HG03378 (cell line): Measurements from ENCODE around the gene MARF1.
"Not testable (repeated sequence)": the region's sequence is repeated elsewhere in the genome, so short reads cannot be mapped to it uniquely, and the experiment has no call there.

Experiments used
- ATAC-seq: cut with Tn5 transposase; IDR thresholded peaks from one replicate; pipeline ENCODE4 v1.9.1; 2021; ENCODE audit warnings: mild to moderate bottlenecking, moderate library complexity; ENCODE audit not compliant: unreplicated experiment

The MARF1 gene

GRCh38 chr16:15621889-15622288, 21.1 kb downstream of the MARF1 start:
- no peak for ATAC-seq

GRCh38 chr16:15621456-15621855, 21.5 kb downstream of the MARF1 start:
- ATAC-seq = no peak

GRCh38 chr16:15620611-15621195, 22.3 kb downstream of the MARF1 start:
- no peak for ATAC-seq

DNA sequence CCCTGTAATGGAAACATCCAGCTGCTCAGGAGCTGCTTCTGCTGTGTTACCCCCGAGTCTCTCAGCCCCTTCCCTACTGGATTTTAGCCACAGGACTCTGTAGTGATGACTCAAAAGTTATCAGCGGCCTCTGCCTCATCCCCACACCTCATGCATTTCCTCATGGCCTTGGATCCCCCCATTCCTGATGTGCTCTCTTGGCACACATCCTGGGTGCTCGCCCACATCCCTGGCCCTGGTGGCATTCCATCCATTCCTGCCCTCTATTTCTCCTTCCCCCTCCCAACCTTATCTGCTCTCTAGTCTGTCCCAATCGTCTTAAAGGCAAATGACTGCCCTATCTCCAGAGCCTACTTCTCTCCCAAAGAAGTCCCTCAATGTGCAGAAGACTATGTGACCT, 24.6 kb downstream of the MARF1 start:
- no peak for ATAC-seq

DNA sequence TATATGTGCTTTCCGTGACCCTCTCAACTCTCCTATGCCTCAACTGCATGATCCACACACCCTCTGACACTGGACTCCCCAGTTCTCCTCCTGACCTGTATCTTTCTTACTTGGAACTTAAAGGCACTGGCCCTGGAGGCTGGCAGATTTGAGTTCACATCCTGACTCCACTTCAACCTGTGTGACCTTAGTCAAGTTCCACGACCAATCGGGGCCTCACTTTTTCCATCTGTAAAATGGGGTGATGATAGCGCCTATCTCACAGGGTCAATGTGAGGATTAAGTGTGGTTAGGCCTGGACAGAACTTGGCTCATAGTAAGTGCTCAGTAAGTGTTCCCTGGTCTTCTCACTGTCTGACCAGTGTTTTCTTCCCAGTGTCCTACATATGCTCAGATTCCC, 25.1 kb downstream of the MARF1 start:
- ATAC-seq = no peak

DNA sequence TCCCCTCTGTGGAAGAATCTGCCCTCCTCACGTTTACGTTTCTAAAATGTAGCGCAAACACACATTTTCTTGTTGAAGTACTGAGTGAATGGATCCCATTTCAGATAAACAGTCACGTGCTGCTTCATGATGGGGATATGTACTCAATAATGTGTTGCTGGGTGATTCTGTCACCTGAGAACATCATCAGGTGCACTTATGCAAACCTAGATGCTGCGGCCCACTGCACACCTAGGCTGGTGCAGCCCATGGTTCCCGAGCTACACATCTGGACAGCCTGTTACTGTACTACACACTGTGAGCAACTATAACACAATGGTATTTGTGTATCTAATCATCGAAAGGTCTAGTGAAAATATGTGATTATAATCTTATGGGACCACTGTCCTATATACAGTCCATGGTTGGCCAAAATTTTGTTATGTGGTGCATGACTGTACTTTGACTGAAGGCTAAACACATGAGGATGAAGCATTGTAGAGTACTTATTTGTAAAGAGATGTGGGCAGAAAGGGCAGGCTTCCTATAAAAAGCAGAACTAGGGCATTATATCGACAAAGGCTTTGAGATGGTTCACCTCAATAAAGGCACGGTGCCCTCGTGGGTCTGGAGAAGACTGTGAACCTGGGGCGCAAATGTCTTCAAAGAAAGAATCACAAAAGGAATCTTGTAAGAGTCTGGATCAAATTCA, 26.3 kb downstream of the MARF1 start:
- no peak for ATAC-seq

DNA sequence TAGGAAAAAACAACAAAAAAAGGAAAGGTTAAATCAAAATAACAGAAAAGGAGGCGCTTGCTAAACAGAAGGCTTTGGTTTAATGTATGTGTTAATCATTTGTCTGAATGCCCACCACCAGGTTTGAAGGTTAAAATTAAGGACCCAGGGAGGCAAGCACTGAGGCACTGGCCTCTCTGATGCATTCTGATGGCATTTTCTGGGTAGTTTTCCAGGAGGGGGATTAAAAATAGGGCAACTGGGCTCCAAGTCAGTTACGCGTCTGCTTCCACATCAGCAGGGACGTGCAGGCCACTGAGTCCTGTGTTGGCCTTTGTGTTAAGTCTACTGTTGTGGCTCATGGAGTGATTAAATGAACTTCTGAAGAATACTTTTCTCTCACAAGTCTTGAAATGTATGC, 26.9 kb downstream of the MARF1 start:
- ATAC-seq = no peak

GRCh38 chr16:15613676-15614075, 29.3 kb downstream of the MARF1 start:
- ATAC-seq = no peak

DNA sequence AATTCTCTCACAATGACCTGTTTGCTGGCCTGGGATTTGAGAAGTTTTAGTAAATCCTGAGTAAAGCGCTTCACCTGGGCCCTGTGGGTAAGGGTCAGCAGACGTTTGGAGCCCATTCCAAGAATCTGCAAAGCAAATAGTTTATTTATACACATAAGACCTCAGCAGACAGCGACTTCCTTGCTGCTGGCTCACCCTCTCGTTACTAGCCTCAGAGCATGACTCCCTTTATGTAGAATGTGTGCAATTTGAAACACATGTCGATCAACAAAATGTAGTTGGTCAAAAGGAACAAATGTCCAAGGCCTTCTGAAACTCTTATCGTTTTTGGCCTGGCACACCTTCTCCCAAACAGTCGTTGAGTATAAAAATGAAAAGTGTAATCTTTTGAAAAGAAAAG, 31.3 kb downstream of the MARF1 start:
- ATAC-seq = no peak

- no peak for ATAC-seq
Measured at GRCh38 chr16:15610369-15610871, 32.5 kb downstream of the MARF1 start.

GRCh38 chr16:15609286-15609649, 33.7 kb downstream of the MARF1 start:
- no peak for ATAC-seq

DNA sequence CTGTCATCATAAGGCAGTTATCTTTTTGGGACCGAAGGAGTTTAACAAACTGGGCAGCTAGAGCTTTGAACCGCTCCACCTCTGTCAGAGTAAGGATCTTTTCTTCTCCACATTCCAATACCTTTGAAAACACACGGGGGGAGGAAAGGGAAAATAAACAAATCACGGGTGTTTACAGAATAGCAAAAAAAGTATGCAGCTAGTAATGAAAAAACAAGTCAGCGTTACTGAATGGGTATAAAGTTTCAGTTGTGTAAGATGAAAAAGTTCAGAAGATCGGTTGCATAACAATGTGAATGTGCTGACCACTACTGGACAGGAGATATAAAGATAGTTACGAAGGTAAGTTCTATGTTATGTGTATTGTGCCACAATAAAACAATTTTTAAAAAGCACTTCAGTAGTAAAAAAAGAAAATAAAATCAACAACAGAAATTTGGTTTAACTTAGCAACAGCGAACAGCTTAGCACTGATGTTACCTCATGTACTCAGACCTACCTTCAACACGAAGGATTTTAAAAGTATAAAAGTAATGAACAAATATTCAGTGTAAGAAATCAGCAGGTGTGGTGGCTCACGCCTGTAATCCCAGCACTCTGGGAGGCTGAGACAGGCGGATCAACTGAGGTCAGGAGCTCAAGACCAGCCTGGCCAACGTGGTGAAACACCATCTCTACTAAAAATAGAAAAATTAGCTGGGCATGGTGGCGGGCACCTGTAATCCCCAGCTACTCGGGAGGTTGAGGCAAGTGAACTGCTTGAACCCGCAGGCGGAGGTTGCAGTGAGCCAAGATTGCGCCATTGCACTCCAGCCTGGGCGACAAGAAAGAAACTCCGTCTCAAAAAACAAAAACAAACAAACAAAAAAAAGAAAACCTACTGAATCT, 34.3 kb downstream of the MARF1 start:
- no peak for ATAC-seq

DNA sequence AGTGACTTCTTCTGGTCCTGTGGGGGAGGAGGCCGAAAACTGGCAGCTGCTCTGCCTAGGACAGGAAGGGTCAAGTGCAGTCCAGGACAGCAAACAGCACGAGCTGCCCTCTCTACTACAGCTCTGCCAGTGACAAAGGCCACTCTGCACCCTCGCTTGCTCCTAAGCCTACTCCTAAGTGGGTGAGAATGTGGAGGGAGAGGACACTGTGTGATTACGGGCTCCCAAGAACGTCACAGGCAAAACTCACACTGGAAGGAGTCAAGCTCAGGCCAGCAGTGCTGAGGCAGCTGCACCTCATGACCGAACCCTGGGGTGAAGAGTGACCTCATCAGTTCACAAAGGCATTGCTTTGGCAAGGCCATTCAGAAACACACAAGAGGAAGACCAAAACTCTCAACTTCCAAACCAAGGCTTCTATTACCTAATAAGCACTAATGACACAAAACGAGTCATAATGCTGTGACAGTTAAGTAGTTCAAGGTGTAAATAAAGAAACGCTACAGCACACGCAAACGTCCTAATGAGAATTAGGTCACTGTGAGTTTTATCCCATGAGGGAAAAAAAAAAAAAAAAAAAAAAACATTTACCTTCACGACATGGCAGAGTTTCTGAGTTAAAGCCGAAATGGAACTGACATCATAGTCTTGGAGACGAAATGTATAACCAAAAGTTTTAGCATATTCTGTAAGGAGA, 35.1 kb downstream of the MARF1 start:
- ATAC-seq = no peak

DNA sequence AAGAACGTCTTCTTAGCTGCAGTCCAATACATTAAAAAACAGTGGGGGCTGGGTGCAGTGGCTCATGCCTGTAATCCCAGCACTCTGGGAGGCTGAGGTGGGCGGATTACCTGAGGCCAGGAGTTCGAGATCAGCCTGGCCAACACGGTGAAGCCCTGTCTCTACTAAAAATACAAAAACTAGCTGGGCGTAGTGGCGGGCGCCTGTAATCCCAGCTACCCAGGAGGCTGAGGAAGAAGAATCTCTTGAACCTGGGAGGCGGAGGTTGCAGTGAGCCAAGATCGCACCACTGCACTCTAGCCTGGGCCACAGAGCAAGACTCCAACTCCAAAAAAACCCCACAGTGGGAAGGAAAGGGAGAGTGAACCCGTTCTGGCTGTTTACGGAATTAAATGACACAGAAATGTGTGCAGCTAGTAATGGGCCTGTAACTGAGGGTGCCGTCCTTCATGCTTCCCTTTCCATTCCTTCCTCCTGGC, 35.7 kb downstream of the MARF1 start:
- not testable (repeated sequence) for ATAC-seq

- ATAC-seq = no peak
Measured at GRCh38 chr16:15606518-15607220, 36.3 kb downstream of the MARF1 start.

GRCh38 chr16:15605839-15606517, 37.0 kb downstream of the MARF1 start:
- ATAC-seq = no peak

DNA sequence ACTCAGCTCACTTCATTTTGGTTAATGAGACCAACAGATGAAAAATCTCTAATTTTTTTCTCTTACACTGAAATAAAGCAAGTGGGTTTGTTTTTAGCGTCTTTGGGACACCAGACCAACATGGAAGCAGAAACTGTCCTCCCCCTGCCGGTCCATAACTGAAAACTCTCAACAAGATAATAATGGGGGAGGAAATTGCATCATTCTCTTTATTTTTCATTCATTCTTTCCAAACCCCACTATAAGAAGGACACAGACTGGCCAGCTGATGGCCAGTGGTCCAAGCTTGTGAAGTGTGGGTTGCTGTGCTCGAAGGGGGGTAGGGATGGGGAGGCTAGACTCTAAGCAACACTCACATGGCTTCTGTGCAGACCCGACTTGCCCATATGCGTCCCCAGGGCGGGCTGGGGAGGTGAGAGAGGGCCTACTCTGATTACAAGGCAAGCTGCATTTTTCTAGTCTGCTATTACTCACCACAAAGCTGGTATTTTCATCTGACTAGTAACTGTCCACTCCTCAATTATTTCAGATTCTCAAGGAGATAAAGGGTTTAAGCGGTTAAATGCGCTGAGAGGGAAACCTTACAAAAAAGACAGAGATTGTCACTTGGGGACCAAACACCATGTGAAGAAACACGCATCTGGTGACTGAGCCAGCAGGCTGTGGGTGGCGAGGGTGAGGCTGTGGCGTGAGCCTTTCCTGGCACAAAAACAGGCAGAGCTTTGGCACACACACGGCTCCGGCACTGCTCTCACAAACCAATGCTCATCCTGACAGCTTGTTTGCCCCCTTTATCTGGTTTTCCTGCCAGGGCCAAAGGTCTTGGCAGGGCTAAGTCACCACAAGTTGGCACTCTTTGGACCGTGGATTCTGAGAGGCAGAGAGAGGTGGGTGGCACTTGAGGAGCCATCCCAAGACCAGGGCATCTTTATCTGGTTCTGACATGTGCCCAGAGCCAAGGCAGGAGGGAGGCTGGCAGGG, 38.2 kb downstream of the MARF1 start:
- ATAC-seq = no peak

GRCh38 chr16:15602285-15603044, 40.5 kb downstream of the MARF1 start:
- no peak for ATAC-seq
